H9 (cell line): Measurements from ENCODE around the gene MGA. TPM values are rescaled to one million over a fixed set of nuclear protein-coding genes. Genes with fewer than 3 reads are reported as not detected.

ENCODE experiments used
- DNase-seq: peaks from one replicate; pipeline ENCODE4 v3.0.0-alpha.2; 2017
- H2AFZ ChIP-seq: one replicate; pipeline ENCODE4 v1.6.1; 2013; ENCODE audit warnings: mild to moderate bottlenecking, low read length, control low read depth, moderate library complexity
- H2AK5ac ChIP-seq: 2 replicates; pipeline ENCODE4 v1.6.1; 2013; ENCODE audit warnings: low read length, control low read depth, mixed read lengths; ENCODE audit not compliant: insufficient read length
- H2BK120ac ChIP-seq: one replicate; pipeline ENCODE4 v1.6.1; 2013; ENCODE audit warnings: low read depth, mild to moderate bottlenecking, low read length, control low read depth, inconsistent platforms; ENCODE audit not compliant: poor library complexity, severe bottlenecking
- H2BK12ac ChIP-seq: 2 replicates; pipeline ENCODE4 v1.6.1; 2013; ENCODE audit warnings: low read length, control low read depth, mixed read lengths, low read depth; ENCODE audit not compliant: insufficient read length
- H2BK15ac ChIP-seq: 2 replicates; pipeline ENCODE4 v1.6.1; 2013; ENCODE audit warnings: low read depth, low read length, control low read depth
- H2BK20ac ChIP-seq: one replicate; pipeline ENCODE4 v1.6.1; 2013; ENCODE audit warnings: low read depth, mild to moderate bottlenecking, low read length, control low read depth, inconsistent platforms; ENCODE audit not compliant: poor library complexity, severe bottlenecking
- H2BK5ac ChIP-seq: 2 replicates; pipeline ENCODE4 v1.6.1; 2013; ENCODE audit warnings: low read length, control low read depth, mixed read lengths; ENCODE audit not compliant: insufficient read length
- H3K14ac ChIP-seq: 2 replicates; pipeline ENCODE4 v1.6.1; 2013; ENCODE audit warnings: low read length, control low read depth; ENCODE audit not compliant: insufficient read depth
- H3K18ac ChIP-seq: 2 replicates; pipeline ENCODE4 v1.6.1; 2013; ENCODE audit warnings: low read depth, mild to moderate bottlenecking, mixed read lengths, low read length, control low read depth; ENCODE audit not compliant: insufficient read length
- H3K23ac ChIP-seq: 2 replicates; pipeline ENCODE4 v1.6.1; 2013; ENCODE audit warnings: low read length, control low read depth, mixed read lengths, low read depth; ENCODE audit not compliant: insufficient read length
- H3K23me2 ChIP-seq: 2 replicates; pipeline ENCODE4 v1.6.1; 2013; ENCODE audit warnings: low read depth, mild to moderate bottlenecking, mixed read lengths, low read length, control low read depth; ENCODE audit not compliant: insufficient read length, poor library complexity, severe bottlenecking
- H3K27ac ChIP-seq: 2 replicates; pipeline ENCODE4 v1.5.1; 2013; ENCODE audit warnings: low read length, control low read depth, mixed read lengths, low read depth; ENCODE audit not compliant: insufficient read length
- H3K27me3 ChIP-seq: 2 replicates; pipeline ENCODE4 v1.6.1; 2013; ENCODE audit warnings: low read length, control low read depth, inconsistent platforms; ENCODE audit not compliant: insufficient read depth
- H3K4ac ChIP-seq: 2 replicates; pipeline ENCODE4 v1.6.1; 2013; ENCODE audit warnings: low read depth, mild to moderate bottlenecking, control low read depth, inconsistent platforms, low read length, moderate library complexity
- H3K4me1 ChIP-seq: 2 replicates; pipeline ENCODE4 v1.6.1; 2013; ENCODE audit warnings: low read length, control low read depth, inconsistent platforms; ENCODE audit not compliant: insufficient read depth
- H3K4me2 ChIP-seq: 2 replicates; pipeline ENCODE4 v1.6.1; 2013; ENCODE audit warnings: low read length, control low read depth, mixed read lengths; ENCODE audit not compliant: insufficient read length, insufficient read depth
- H3K56ac ChIP-seq: 2 replicates; pipeline ENCODE4 v1.6.1; 2013; ENCODE audit warnings: low read depth, mild to moderate bottlenecking, mixed read lengths, low read length, control low read depth; ENCODE audit not compliant: insufficient read length
- H3K79me1 ChIP-seq: 2 replicates; pipeline ENCODE4 v1.6.1; 2013; ENCODE audit warnings: low read depth, mild to moderate bottlenecking, moderate library complexity, low read length, control low read depth, inconsistent platforms; ENCODE audit not compliant: insufficient read depth, poor library complexity, severe bottlenecking
- H3K79me2 ChIP-seq: 2 replicates; pipeline ENCODE4 v1.6.1; 2013; ENCODE audit warnings: low read length, control low read depth, inconsistent platforms; ENCODE audit not compliant: insufficient read depth
- H3K9ac ChIP-seq: 2 replicates; pipeline ENCODE4 v1.6.1; 2013; ENCODE audit warnings: low read length, control low read depth, mixed read lengths; ENCODE audit not compliant: insufficient read length; ENCODE audit errors: extremely low read depth
- H3K9me3 ChIP-seq: one replicate; pipeline ENCODE4 v1.6.1; 2013; ENCODE audit warnings: low read depth, low read length, inconsistent platforms; ENCODE audit not compliant: control insufficient read depth
- H3T11ph ChIP-seq: one replicate; pipeline ENCODE4 v1.6.1; 2013; ENCODE audit warnings: mild to moderate bottlenecking, low read length, control low read depth, inconsistent platforms
- H4K20me1 ChIP-seq: one replicate; pipeline ENCODE4 v1.6.1; 2013; ENCODE audit not compliant: control insufficient read depth, insufficient read length, insufficient read depth
- H4K5ac ChIP-seq: 2 replicates; pipeline ENCODE4 v1.6.1; 2013; ENCODE audit warnings: low read depth, mild to moderate bottlenecking, mixed read lengths, low read length, control low read depth; ENCODE audit not compliant: insufficient read length
- H4K8ac ChIP-seq: replicated peaks from 2 replicates; pipeline ENCODE4 v1.6.1; 2013; ENCODE audit warnings: low read length, control low read depth, mixed read lengths, low read depth; ENCODE audit not compliant: insufficient read length
- H4K91ac ChIP-seq: 2 replicates; pipeline ENCODE4 v1.6.1; 2013; ENCODE audit warnings: low read depth, mild to moderate bottlenecking, moderate library complexity, mixed read lengths, low read length, control low read depth; ENCODE audit not compliant: insufficient read length
- H3K27ac Mint-ChIP-seq, 3 experiments: 2 replicates in 2 of 3; 3 replicates in 1 of 3; pipeline ENCODE4 v1.8.0; 2020 to 2021; ENCODE audit warnings: mixed read lengths in 3 of 3, mild to moderate bottlenecking in 1 of 3, moderate library complexity in 1 of 3
- H3K27me3 Mint-ChIP-seq: 2 replicates; pipeline ENCODE4 v1.8.0; 2021; ENCODE audit warnings: low read depth, mild to moderate bottlenecking, moderate library complexity, mixed read lengths
- H3K36me3 Mint-ChIP-seq, 3 experiments: 2 replicates in 2 of 3; 3 replicates in 1 of 3; pipeline ENCODE4 v1.8.0; 2020 to 2021; ENCODE audit warnings: low read depth in 3 of 3, mixed read lengths in 3 of 3; ENCODE audit not compliant: insufficient read depth in 1 of 3
- H3K4me1 Mint-ChIP-seq, 2 experiments: 2 replicates each; pipeline ENCODE4 v1.8.0; 2020; ENCODE audit warnings: mixed read lengths in 2 of 2
- H3K4me3 Mint-ChIP-seq, 2 experiments: 2 replicates in 1 of 2; 3 replicates in 1 of 2; pipeline ENCODE4 v1.8.0; 2020 to 2021; ENCODE audit warnings: mild to moderate bottlenecking in 2 of 2, mixed read lengths in 2 of 2, moderate library complexity in 1 of 2
- H3K9me3 Mint-ChIP-seq, 2 experiments: 2 replicates in 1 of 2; 3 replicates in 1 of 2; pipeline ENCODE4 v1.8.0; 2020; ENCODE audit warnings: mild to moderate bottlenecking in 2 of 2, mixed read lengths in 2 of 2, moderate library complexity in 1 of 2
- WGBS: extraction: QIAGEN DNeasy Blood & Tissue Kit; methylation state at CpG from one replicate; pipeline ENCODE4 v1.1.7; 2013; ENCODE audit warnings: missing lambda C conversion rate, low lambda C conversion rate, mixed read lengths; ENCODE audit not compliant: insufficient read length; ENCODE audit errors: extremely low coverage; 5-methylcytosine and 5-hydroxymethylcytosine counted together
- total RNA-seq: library from RNA; stranded (reverse); gene quantifications from 2 replicates; pipeline ENCODE4 v1.2.1, GENCODE V29; 2021
- TF ChIP-seq, protein P1 (sequence below): fragments of 200-600 bp; sonication (generic); conservative IDR thresholded peaks from 3 replicates; pipeline ENCODE4 v1.8.0; 2021; ENCODE audit warnings: antibody characterized with exemption, mild to moderate bottlenecking

Gene MGA
- total RNA-seq, 1 experiment from 2014 or later: 62.7 TPM

DNA sequence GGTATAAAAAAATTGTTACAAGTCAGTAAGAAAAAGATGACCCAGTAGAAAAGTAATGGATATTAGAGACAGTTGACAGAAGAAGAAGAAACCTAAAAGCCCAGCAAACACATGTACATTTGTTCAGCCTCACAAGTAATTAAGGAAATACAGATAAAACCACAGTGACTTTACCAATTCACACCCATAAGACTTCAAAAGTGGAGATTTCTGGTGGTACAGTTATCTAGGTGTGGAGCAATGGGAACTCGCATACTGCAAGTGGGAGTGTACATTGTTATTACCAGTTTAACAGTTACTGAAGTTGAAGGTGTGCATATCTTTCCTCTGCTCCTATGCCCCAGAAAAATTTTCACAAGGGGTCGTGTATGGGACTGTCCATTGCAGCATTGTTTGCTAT lies 96.0 kb downstream of the MGA start:
- H2AK5ac ChIP-seq: no peak overlapping the region
- no peaks in the 10 kb centered on the region for H4K20me1 ChIP-seq
- DNase-seq: no peak
- H2BK12ac ChIP-seq: no peak overlapping the region
- Mint-ChIP-seq H3K27me3 (no peaks in the 10 kb centered on the region), H3K36me3 (peaks cover 11 to 47% (median 28%) of the 10 kb centered on the region in 3 experiments; a peak in 6 of 7 replicates), H3K4me3 (no peak overlapping the region), H3K27ac (no peak overlapping the region), H3K9me3 (no peaks in the 10 kb centered on the region), H3K4me1 (no peaks in the 10 kb centered on the region)
- no peak overlapping the region for H3K14ac ChIP-seq
- H3K56ac ChIP-seq: no peak overlapping the region
- no peaks in the 10 kb centered on the region for H3K79me2 ChIP-seq
- H3K23ac ChIP-seq: no peak overlapping the region
- H3K4me1 ChIP-seq: no peaks in the 10 kb centered on the region
- no peak overlapping the region for H3K4me2 ChIP-seq
- H2AFZ ChIP-seq: no peak overlapping the region
- H3K23me2 ChIP-seq: no peaks in the 10 kb centered on the region
- no peak overlapping the region for H2BK15ac ChIP-seq
- no peaks in the 10 kb centered on the region for H3K79me1 ChIP-seq
- no peak overlapping the region for H3K27ac ChIP-seq
- no peak overlapping the region for H4K8ac ChIP-seq
- no peak overlapping the region for H2BK20ac ChIP-seq
- H4K91ac ChIP-seq: no peak overlapping the region
- no peak overlapping the region for H3K4ac ChIP-seq
- H3K9ac ChIP-seq: no peak overlapping the region
- H3T11ph ChIP-seq: no peak overlapping the region
- WGBS: no CpG with 5 or more reads among the region's 2 CpGs
- H3K18ac ChIP-seq: no peak overlapping the region
- H3K27me3 ChIP-seq: no peaks in the 10 kb centered on the region
- TF ChIP-seq, protein P1, sequence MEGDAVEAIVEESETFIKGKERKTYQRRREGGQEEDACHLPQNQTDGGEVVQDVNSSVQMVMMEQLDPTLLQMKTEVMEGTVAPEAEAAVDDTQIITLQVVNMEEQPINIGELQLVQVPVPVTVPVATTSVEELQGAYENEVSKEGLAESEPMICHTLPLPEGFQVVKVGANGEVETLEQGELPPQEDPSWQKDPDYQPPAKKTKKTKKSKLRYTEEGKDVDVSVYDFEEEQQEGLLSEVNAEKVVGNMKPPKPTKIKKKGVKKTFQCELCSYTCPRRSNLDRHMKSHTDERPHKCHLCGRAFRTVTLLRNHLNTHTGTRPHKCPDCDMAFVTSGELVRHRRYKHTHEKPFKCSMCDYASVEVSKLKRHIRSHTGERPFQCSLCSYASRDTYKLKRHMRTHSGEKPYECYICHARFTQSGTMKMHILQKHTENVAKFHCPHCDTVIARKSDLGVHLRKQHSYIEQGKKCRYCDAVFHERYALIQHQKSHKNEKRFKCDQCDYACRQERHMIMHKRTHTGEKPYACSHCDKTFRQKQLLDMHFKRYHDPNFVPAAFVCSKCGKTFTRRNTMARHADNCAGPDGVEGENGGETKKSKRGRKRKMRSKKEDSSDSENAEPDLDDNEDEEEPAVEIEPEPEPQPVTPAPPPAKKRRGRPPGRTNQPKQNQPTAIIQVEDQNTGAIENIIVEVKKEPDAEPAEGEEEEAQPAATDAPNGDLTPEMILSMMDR: no peak
- H4K5ac ChIP-seq: no peak overlapping the region
- no peaks in the 10 kb centered on the region for H3K9me3 ChIP-seq
- H2BK5ac ChIP-seq: no peak overlapping the region
- no peak overlapping the region for H2BK120ac ChIP-seq
